ENCODE measurements around the gene PROZ. TPM values are rescaled to one million over a fixed set of nuclear protein-coding genes. Genes with fewer than 3 reads are reported as not detected.

Gene PROZ
- total and polyA plus RNA-seq, 9 of the 15 experiments (the other 6 are each of a cell fraction or from before 2014, with no cell fraction given), result not detected

DNA sequence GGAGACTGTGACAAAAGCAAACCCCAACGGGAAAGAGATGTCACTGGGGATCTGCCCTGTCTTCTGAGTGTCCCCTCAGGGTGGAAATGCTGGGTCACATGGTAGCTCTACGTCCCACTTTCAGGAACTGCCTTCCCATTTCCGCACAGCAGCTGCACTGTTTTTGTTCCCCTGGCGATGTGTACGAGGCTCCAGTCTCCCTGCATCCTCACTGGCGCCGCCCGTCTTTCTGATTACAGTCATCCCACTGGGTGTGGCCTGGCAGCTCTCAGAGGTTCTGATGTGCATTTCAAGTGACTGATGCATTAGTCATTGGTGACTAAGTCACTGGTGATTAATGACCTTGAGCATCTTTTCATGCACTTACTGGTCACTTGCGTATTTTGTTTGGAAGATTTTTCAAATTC is 28.8 kb downstream of the PROZ start (continued):
- TF ChIP-seq, protein P1, sequence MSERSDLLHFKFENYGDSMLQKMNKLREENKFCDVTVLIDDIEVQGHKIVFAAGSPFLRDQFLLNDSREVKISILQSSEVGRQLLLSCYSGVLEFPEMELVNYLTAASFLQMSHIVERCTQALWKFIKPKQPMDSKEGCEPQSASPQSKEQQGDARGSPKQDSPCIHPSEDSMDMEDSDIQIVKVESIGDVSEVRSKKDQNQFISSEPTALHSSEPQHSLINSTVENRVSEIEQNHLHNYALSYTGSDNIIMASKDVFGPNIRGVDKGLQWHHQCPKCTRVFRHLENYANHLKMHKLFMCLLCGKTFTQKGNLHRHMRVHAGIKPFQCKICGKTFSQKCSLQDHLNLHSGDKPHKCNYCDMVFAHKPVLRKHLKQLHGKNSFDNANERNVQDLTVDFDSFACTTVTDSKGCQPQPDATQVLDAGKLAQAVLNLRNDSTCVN (CRISPR knock-in tag; IDR thresholded peaks at IDR 0.05), result no peak
- TF ChIP-seq SMARCA4 (IDR thresholded peaks at IDR 0.05) (peak; percentile 67; the same call in 1 of the 2 replicates), SIN3A (IDR thresholded peaks at IDR 0.05; ENCODE audit: borderline replicate concordance in 2 of 2, control insufficient read depth in 1 of 2, low read depth in 2 of 2, low read length in 2 of 2) (no peak), XRCC5 (IDR thresholded peaks at IDR 0.05; ENCODE audit: low read depth, low read length) (no peak), ZFP36 (IDR thresholded peaks at IDR 0.05; ENCODE audit: low read depth, low read length, partially characterized antibody) (no peak), POLR2G (IDR thresholded peaks at IDR 0.05; ENCODE audit: low read depth, low read length) (no peak)
- TF ChIP-seq, protein P2, sequence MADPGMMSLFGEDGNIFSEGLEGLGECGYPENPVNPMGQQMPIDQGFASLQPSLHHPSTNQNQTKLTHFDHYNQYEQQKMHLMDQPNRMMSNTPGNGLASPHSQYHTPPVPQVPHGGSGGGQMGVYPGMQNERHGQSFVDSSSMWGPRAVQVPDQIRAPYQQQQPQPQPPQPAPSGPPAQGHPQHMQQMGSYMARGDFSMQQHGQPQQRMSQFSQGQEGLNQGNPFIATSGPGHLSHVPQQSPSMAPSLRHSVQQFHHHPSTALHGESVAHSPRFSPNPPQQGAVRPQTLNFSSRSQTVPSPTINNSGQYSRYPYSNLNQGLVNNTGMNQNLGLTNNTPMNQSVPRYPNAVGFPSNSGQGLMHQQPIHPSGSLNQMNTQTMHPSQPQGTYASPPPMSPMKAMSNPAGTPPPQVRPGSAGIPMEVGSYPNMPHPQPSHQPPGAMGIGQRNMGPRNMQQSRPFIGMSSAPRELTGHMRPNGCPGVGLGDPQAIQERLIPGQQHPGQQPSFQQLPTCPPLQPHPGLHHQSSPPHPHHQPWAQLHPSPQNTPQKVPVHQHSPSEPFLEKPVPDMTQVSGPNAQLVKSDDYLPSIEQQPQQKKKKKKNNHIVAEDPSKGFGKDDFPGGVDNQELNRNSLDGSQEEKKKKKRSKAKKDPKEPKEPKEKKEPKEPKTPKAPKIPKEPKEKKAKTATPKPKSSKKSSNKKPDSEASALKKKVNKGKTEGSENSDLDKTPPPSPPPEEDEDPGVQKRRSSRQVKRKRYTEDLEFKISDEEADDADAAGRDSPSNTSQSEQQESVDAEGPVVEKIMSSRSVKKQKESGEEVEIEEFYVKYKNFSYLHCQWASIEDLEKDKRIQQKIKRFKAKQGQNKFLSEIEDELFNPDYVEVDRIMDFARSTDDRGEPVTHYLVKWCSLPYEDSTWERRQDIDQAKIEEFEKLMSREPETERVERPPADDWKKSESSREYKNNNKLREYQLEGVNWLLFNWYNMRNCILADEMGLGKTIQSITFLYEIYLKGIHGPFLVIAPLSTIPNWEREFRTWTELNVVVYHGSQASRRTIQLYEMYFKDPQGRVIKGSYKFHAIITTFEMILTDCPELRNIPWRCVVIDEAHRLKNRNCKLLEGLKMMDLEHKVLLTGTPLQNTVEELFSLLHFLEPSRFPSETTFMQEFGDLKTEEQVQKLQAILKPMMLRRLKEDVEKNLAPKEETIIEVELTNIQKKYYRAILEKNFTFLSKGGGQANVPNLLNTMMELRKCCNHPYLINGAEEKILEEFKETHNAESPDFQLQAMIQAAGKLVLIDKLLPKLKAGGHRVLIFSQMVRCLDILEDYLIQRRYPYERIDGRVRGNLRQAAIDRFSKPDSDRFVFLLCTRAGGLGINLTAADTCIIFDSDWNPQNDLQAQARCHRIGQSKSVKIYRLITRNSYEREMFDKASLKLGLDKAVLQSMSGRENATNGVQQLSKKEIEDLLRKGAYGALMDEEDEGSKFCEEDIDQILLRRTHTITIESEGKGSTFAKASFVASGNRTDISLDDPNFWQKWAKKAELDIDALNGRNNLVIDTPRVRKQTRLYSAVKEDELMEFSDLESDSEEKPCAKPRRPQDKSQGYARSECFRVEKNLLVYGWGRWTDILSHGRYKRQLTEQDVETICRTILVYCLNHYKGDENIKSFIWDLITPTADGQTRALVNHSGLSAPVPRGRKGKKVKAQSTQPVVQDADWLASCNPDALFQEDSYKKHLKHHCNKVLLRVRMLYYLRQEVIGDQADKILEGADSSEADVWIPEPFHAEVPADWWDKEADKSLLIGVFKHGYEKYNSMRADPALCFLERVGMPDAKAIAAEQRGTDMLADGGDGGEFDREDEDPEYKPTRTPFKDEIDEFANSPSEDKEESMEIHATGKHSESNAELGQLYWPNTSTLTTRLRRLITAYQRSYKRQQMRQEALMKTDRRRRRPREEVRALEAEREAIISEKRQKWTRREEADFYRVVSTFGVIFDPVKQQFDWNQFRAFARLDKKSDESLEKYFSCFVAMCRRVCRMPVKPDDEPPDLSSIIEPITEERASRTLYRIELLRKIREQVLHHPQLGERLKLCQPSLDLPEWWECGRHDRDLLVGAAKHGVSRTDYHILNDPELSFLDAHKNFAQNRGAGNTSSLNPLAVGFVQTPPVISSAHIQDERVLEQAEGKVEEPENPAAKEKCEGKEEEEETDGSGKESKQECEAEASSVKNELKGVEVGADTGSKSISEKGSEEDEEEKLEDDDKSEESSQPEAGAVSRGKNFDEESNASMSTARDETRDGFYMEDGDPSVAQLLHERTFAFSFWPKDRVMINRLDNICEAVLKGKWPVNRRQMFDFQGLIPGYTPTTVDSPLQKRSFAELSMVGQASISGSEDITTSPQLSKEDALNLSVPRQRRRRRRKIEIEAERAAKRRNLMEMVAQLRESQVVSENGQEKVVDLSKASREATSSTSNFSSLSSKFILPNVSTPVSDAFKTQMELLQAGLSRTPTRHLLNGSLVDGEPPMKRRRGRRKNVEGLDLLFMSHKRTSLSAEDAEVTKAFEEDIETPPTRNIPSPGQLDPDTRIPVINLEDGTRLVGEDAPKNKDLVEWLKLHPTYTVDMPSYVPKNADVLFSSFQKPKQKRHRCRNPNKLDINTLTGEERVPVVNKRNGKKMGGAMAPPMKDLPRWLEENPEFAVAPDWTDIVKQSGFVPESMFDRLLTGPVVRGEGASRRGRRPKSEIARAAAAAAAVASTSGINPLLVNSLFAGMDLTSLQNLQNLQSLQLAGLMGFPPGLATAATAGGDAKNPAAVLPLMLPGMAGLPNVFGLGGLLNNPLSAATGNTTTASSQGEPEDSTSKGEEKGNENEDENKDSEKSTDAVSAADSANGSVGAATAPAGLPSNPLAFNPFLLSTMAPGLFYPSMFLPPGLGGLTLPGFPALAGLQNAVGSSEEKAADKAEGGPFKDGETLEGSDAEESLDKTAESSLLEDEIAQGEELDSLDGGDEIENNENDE (IDR thresholded peaks at IDR 0.05; ENCODE audit: low read depth, low read length), result no peak
- TF ChIP-seq, protein P3, sequence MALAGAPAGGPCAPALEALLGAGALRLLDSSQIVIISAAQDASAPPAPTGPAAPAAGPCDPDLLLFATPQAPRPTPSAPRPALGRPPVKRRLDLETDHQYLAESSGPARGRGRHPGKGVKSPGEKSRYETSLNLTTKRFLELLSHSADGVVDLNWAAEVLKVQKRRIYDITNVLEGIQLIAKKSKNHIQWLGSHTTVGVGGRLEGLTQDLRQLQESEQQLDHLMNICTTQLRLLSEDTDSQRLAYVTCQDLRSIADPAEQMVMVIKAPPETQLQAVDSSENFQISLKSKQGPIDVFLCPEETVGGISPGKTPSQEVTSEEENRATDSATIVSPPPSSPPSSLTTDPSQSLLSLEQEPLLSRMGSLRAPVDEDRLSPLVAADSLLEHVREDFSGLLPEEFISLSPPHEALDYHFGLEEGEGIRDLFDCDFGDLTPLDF (CRISPR knock-in tag; IDR thresholded peaks at IDR 0.05), result no peak
- TF ChIP-seq, protein P4, sequence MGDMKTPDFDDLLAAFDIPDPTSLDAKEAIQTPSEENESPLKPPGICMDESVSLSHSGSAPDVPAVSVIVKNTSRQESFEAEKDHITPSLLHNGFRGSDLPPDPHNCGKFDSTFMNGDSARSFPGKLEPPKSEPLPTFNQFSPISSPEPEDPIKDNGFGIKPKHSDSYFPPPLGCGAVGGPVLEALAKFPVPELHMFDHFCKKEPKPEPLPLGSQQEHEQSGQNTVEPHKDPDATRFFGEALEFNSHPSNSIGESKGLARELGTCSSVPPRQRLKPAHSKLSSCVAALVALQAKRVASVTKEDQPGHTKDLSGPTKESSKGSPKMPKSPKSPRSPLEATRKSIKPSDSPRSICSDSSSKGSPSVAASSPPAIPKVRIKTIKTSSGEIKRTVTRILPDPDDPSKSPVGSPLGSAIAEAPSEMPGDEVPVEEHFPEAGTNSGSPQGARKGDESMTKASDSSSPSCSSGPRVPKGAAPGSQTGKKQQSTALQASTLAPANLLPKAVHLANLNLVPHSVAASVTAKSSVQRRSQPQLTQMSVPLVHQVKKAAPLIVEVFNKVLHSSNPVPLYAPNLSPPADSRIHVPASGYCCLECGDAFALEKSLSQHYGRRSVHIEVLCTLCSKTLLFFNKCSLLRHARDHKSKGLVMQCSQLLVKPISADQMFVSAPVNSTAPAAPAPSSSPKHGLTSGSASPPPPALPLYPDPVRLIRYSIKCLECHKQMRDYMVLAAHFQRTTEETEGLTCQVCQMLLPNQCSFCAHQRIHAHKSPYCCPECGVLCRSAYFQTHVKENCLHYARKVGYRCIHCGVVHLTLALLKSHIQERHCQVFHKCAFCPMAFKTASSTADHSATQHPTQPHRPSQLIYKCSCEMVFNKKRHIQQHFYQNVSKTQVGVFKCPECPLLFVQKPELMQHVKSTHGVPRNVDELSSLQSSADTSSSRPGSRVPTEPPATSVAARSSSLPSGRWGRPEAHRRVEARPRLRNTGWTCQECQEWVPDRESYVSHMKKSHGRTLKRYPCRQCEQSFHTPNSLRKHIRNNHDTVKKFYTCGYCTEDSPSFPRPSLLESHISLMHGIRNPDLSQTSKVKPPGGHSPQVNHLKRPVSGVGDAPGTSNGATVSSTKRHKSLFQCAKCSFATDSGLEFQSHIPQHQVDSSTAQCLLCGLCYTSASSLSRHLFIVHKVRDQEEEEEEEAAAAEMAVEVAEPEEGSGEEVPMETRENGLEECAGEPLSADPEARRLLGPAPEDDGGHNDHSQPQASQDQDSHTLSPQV (IDR thresholded peaks at IDR 0.05), result no peak

Measured in K562 (cell line).